H7 (cell line): ENCODE measurements around the gene VEGFC. TPM values are rescaled to one million over a fixed set of nuclear protein-coding genes. Genes with fewer than 3 reads are reported as not detected.
A peak's percentile ranks its signal among the peaks of the same experiment; 100 is the strongest.

Experiments used
- DNase-seq: peaks from one replicate; pipeline ENCODE4 v3.0.0; 2012
- H3K27me3 ChIP-seq: 2 replicates; pipeline ENCODE4 v1.6.0; 2011; ENCODE audit warnings: mild to moderate bottlenecking, low read length; ENCODE audit not compliant: control insufficient read depth, insufficient read depth
- H3K36me3 ChIP-seq: replicated peaks from 2 replicates; pipeline ENCODE4 v1.5.1; 2011; ENCODE audit warnings: low read length; ENCODE audit not compliant: control insufficient read depth, insufficient read depth
- H3K4me3 ChIP-seq: 2 replicates; pipeline ENCODE4 v1.5.1; 2011; ENCODE audit warnings: low read depth, mild to moderate bottlenecking, control low read depth, low read length, moderate library complexity; ENCODE audit not compliant: insufficient read depth
- total RNA-seq: library from RNA; depleted of rRNA; stranded (reverse); fragments of >200 nt; shearing (Covaris generic); gene quantifications from 2 replicates; pipeline ENCODE4 v1.2.3, GENCODE V29; 2014

The VEGFC gene
- total RNA-seq, 1 experiment from 2014 or later: 0.59 TPM

- no peaks in the 10 kb centered on the region for H3K36me3 ChIP-seq
- H3K27me3 ChIP-seq: no peaks in the 10 kb centered on the region
- no peak overlapping the region for H3K4me3 ChIP-seq
- DNase-seq: no peak
Measured at GRCh38 chr4:176654565-176655216, 138.0 kb downstream of the VEGFC start.

- Histone ChIP-seq H3K27me3 (no peaks in the 10 kb centered on the region), H3K4me3 (no peak overlapping the region), H3K36me3 (no peaks in the 10 kb centered on the region)
- DNase-seq: no peak
Measured at GRCh38 chr4:176653401-176654220, 139.1 kb downstream of the VEGFC start.

- H3K27me3 ChIP-seq: no peaks in the 10 kb centered on the region
- H3K36me3 ChIP-seq: no peaks in the 10 kb centered on the region
- H3K4me3 ChIP-seq: no peak overlapping the region
- no peak for DNase-seq
Measured at GRCh38 chr4:176646311-176646710, 146.4 kb downstream of the VEGFC start.

- H3K4me3 ChIP-seq: no peak overlapping the region
Measured at GRCh38 chr4:176645246-176645960, 147.3 kb downstream of the VEGFC start.

GRCh38 chr4:176642472-176642871, 150.2 kb downstream of the VEGFC start:
- H3K36me3 ChIP-seq: no peaks in the 10 kb centered on the region
- no peak overlapping the region for H3K4me3 ChIP-seq
- no peaks in the 10 kb centered on the region for H3K27me3 ChIP-seq
- DNase-seq: peak; percentile 16

More at GRCh38 chr4:176645246-176645960, 147.3 kb downstream of the VEGFC start:
- H3K36me3 ChIP-seq: no peaks in the 10 kb centered on the region
- no peak for DNase-seq
- no peaks in the 10 kb centered on the region for H3K27me3 ChIP-seq

DNA sequence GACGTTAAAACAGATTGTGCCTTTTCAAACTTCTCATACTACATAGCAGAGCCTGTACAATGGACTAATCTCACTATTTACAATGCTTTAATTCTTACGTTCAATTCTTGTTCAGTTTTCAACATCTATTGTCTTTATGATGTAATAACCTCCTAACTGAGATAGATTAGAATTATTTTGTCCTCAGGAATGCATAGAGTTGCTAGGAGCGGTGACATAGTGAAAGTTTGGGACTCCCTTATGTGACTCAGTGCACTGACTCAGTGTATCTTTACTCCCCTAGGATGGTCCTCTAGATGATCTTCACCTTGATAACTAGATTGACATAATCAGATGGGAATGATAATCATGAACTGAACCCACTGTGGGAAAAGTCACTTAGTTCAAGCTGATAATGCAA, 151.5 kb downstream of the VEGFC start:
- DNase-seq: no peak
- Histone ChIP-seq H3K4me3 (no peak overlapping the region), H3K36me3 (no peaks in the 10 kb centered on the region), H3K27me3 (no peaks in the 10 kb centered on the region)

- no peak for DNase-seq
- no peaks in the 10 kb centered on the region for H3K36me3 ChIP-seq
- no peaks in the 10 kb centered on the region for H3K27me3 ChIP-seq
- H3K4me3 ChIP-seq: no peak overlapping the region
Measured at GRCh38 chr4:176638992-176639391, 153.7 kb downstream of the VEGFC start.

- DNase-seq: no peak
- no peak overlapping the region for H3K4me3 ChIP-seq
- H3K27me3 ChIP-seq: no peaks in the 10 kb centered on the region
- no peaks in the 10 kb centered on the region for H3K36me3 ChIP-seq
Measured at GRCh38 chr4:176636292-176636691, 156.4 kb downstream of the VEGFC start.

GRCh38 chr4:176635372-176636261, 157.1 kb downstream of the VEGFC start:
- no peak overlapping the region for H3K4me3 ChIP-seq

More at GRCh38 chr4:176635372-176636261, 157.1 kb downstream of the VEGFC start:
- H3K36me3 ChIP-seq: no peaks in the 10 kb centered on the region
- no peak for DNase-seq
- H3K27me3 ChIP-seq: no peaks in the 10 kb centered on the region
